OCI-LY1 (cell line): ENCODE results near the gene RRAS2.

ENCODE experiments used
- CTCF ChIP-seq: fragments of 200-600 bp; sonication (generic), shearing (Covaris generic); IDR thresholded peaks from 2 replicates; pipeline ENCODE4 v1.5.1; 2017; ENCODE audit warnings: mild to moderate bottlenecking, antibody characterized with exemption, low read length, moderate library complexity, mixed read lengths
- EZH2 ChIP-seq: fragments of 200-600 bp; sonication (generic), shearing (Covaris generic); IDR thresholded peaks from 2 replicates; pipeline ENCODE4 v1.8.0; 2017; ENCODE audit warnings: borderline replicate concordance, mixed run types, mild to moderate bottlenecking, antibody characterized with exemption, low read length, moderate library complexity, mixed read lengths

GRCh38 chr11:14266622-14267021 is 92.4 kb downstream of the RRAS2 start:
- TF ChIP-seq CTCF, result no peak
- no peak for TF ChIP-seq EZH2
